HepG2 (cell line): ENCODE results near the gene NBEAL1. TPM values are rescaled to one million over a fixed set of nuclear protein-coding genes. Genes with fewer than 3 reads are reported as not detected.

ENCODE experiments used
- DMTF1 ChIP-seq: sonication (generic); formaldehyde crosslinking; IDR thresholded peaks from 2 replicates; pipeline ENCODE4 v1.4.0; 2020; ENCODE audit warnings: mild to moderate bottlenecking, missing genetic modification reagents
- EZH2 ChIP-seq: conservative IDR thresholded peaks from 2 replicates; pipeline ENCODE4 v1.6.1; 2012; ENCODE audit warnings: mild to moderate bottlenecking, low read depth, low read length, moderate library complexity
- GABPA ChIP-seq, 2 experiments: IDR thresholded peaks; 2 replicates each; pipeline ENCODE4 v1.6.1; 2011 to 2016; ENCODE audit warnings: low read depth in 2 of 2, low read length in 1 of 2, missing biosample characterization in 1 of 2, missing genetic modification characterization in 1 of 2
- HOXA7 ChIP-seq: sonication (generic); formaldehyde crosslinking; IDR thresholded peaks from 2 replicates; pipeline ENCODE4 v1.8.1; 2022; ENCODE audit warnings: mild to moderate bottlenecking, missing genetic modification reagents, moderate library complexity
- MAZ ChIP-seq, 2 experiments: sonication (generic) in 1 of 2; formaldehyde crosslinking in 1 of 2; IDR thresholded peaks; 2 replicates each; pipeline versions ENCODE4 v1.5.0 to v1.6.1; 2012 to 2020; ENCODE audit warnings: low read depth in 2 of 2, mild to moderate bottlenecking in 2 of 2, borderline replicate concordance in 1 of 2, improper control_type of control experiment in 1 of 2, low read length in 1 of 2, missing genetic modification reagents in 1 of 2, moderate library complexity in 1 of 2
- RFXANK ChIP-seq: IDR thresholded peaks from 2 replicates; pipeline ENCODE4 v1.6.1; 2016
- TAF1 ChIP-seq: sonication (generic); formaldehyde crosslinking; IDR thresholded peaks from 2 replicates; pipeline ENCODE4 v1.4.0; 2020; ENCODE audit warnings: missing genetic modification reagents
- ZBTB46 ChIP-seq: sonication (generic); formaldehyde crosslinking; IDR thresholded peaks from 2 replicates; pipeline ENCODE4 v1.4.0; 2020; ENCODE audit warnings: mild to moderate bottlenecking, missing genetic modification reagents, borderline replicate concordance
- ZKSCAN5 ChIP-seq: sonication (generic); formaldehyde crosslinking; IDR thresholded peaks from 2 replicates; pipeline ENCODE4 v1.5.1; 2020; ENCODE audit warnings: mild to moderate bottlenecking, missing genetic modification reagents
- ZNF10 ChIP-seq: sonication (generic); formaldehyde crosslinking; IDR thresholded peaks from 2 replicates; pipeline ENCODE4 v1.4.0; 2020; ENCODE audit warnings: mild to moderate bottlenecking, low read depth, missing genetic modification reagents, borderline replicate concordance
- ZNF614 ChIP-seq: IDR thresholded peaks from 2 replicates; pipeline ENCODE4 v1.6.1; 2018; ENCODE audit warnings: missing biosample characterization, missing genetic modification reagents, inconsistent platforms, borderline replicate concordance
- ZNF646 ChIP-seq: sonication (generic); formaldehyde crosslinking; IDR thresholded peaks from 2 replicates; pipeline ENCODE4 v1.9.0; 2021; ENCODE audit warnings: mild to moderate bottlenecking, missing genetic modification reagents
- ZNF660 ChIP-seq: sonication (generic); formaldehyde crosslinking; IDR thresholded peaks from 2 replicates; pipeline ENCODE4 v1.5.1; 2020; ENCODE audit warnings: mild to moderate bottlenecking, low read depth, missing genetic modification reagents, borderline replicate concordance
- ZNF7 ChIP-seq: IDR thresholded peaks from 2 replicates; pipeline ENCODE4 v1.6.1; 2016; ENCODE audit warnings: missing biosample characterization, missing genetic modification reagents
- ZNF713 ChIP-seq: sonication (generic); formaldehyde crosslinking; IDR thresholded peaks from 2 replicates; pipeline ENCODE4 v1.4.0; 2020; ENCODE audit warnings: mild to moderate bottlenecking, missing genetic modification reagents
- ZNF724P ChIP-seq: sonication (generic); formaldehyde crosslinking; IDR thresholded peaks from 2 replicates; pipeline ENCODE4 v1.8.0; 2022; ENCODE audit warnings: missing genetic modification reagents, borderline replicate concordance
- ZNF781 ChIP-seq: sonication (generic); formaldehyde crosslinking; IDR thresholded peaks from 2 replicates; pipeline ENCODE4 v1.5.1; 2020; ENCODE audit warnings: borderline replicate concordance, mild to moderate bottlenecking, missing genetic modification reagents; ENCODE audit errors: not compliant biosample characterization
- ZNF788 ChIP-seq: sonication (generic); formaldehyde crosslinking; IDR thresholded peaks from 2 replicates; pipeline ENCODE4 v1.5.0; 2020; ENCODE audit warnings: mild to moderate bottlenecking, missing genetic modification reagents, borderline replicate concordance
- polyA plus RNA-seq, 8 experiments: library from polyadenylated mRNA; depleted of rRNA in 3 of 8; stranded (reverse) in 7 of 8; unstranded in 1 of 8; fragments of >200 nt; fragmentation: Illumina TruSeq in 4 of 8; extraction: Trizol in 4 of 8; gene quantifications; 2 replicates each; pipeline versions ENCODE4 v1.2.1 to v1.2.3, GENCODE V29; 2011 to 2016; ENCODE audit warnings: low read depth in 4 of 8, missing spikeins in 1 of 8, mixed read lengths in 1 of 8; ENCODE audit not compliant: insufficient read depth in 1 of 8
- total RNA-seq, 5 experiments: library from RNA; depleted of rRNA; stranded (reverse); fragments of >200 nt; fragmentation: Illumina TruSeq; extraction: Trizol; gene quantifications; 2 replicates each; pipeline ENCODE4 v1.2.3, GENCODE V29; 2016; ENCODE audit warnings: low read depth in 1 of 5

Gene NBEAL1
- total and polyA plus RNA-seq, 2 of the 13 experiments (the other 11 are each of a cell fraction or from before 2014, with no cell fraction given) = 6.4 to 15.7 TPM

GRCh38 chr2:203014456-203015199 lies at the start of gene NBEAL1 (continued):
- TF ChIP-seq ZNF646 (CRISPR knock-in tag) = no peak; the same call in 1 of the 2 replicates
- no peak for TF ChIP-seq DMTF1 (CRISPR knock-in tag)
- peak; percentile 86 for TF ChIP-seq ZNF781 (CRISPR knock-in tag)
- TF ChIP-seq ZNF713 (CRISPR knock-in tag) = no peak
- TF ChIP-seq ZNF724P = peak; percentile 56
- TF ChIP-seq HOXA7 (CRISPR knock-in tag) = no peak
- TF ChIP-seq TAF1 (CRISPR knock-in tag) = peak; percentile 82
- no peak for TF ChIP-seq ZNF660 (CRISPR knock-in tag)
- TF ChIP-seq ZBTB46 (CRISPR knock-in tag) = no peak
- TF ChIP-seq ZNF788 (CRISPR knock-in tag) = peak; percentile 91
- peak; percentile 74; the same call in 1 of the 2 replicates for TF ChIP-seq RFXANK (CRISPR knock-in tag)
- peak; percentile 67 for TF ChIP-seq GABPA (IDR thresholded peaks at IDR 0.05; ENCODE audit: low read depth, low read length)
- peak; percentile 96 for TF ChIP-seq GABPA (CRISPR knock-in tag; IDR thresholded peaks at IDR 0.05; ENCODE audit: low read depth)
- no peak for TF ChIP-seq ZKSCAN5 (CRISPR knock-in tag)
- peak; percentile 86 for TF ChIP-seq ZNF614
- TF ChIP-seq EZH2 = no peak
- TF ChIP-seq ZNF10 (CRISPR knock-in tag) = no peak
- no peak for TF ChIP-seq ZNF7 (CRISPR knock-in tag)
- TF ChIP-seq MAZ (IDR thresholded peaks at IDR 0.05; ENCODE audit: borderline replicate concordance, low read depth, low read length) = peak; percentile 83; the same call in 1 of the 2 replicates
- peak; percentile 94 for TF ChIP-seq MAZ (CRISPR knock-in tag; IDR thresholded peaks at IDR 0.05; ENCODE audit: low read depth)
